Measurements from ENCODE around the gene ACHE.

- TF ChIP-seq EZH2 (IDR thresholded peaks at IDR 0.05; ENCODE audit: borderline replicate concordance, low read depth, low read length, severe bottlenecking) (no peak), CTCF (IDR thresholded peaks at IDR 0.05; ENCODE audit: borderline replicate concordance, extremely low read depth, low read length, poor library complexity, severe bottlenecking) (peak; percentile 4)
Measured at GRCh38 chr7:100888988-100889750, 6.5 kb downstream of the ACHE start, which contains the start of gene UFSP1.

Measured in DND-41 (cell line).